HepG2 (cell line): Measurements from ENCODE around the gene SBK3. TPM values are rescaled to one million over a fixed set of nuclear protein-coding genes. Genes with fewer than 3 reads are reported as not detected.

Experiments used
- ATAC-seq: fragments of 200-7000 bp; cut with Tn5 transposase; 3 replicates; pipeline ENCODE4 v1.9.1; 2020; ENCODE audit warnings: mild to moderate bottlenecking, moderate library complexity
- BruUV-seq: library from RNA; stranded (reverse); fragments of 400-500 nt; replicated peaks from 2 replicates; lab custom pipeline; 2021; lab: Mats Ljungman, UMichigan
- CTCF ChIA-PET: fragments of 300-600 bp; formaldehyde crosslinking; extraction: SDS; loops from one replicate; lab custom pipeline; 2021; ENCODE audit warnings: low total read pairs, inconsistent platforms, low intra/inter-chr PET ratio; lab: Yijun Ruan, JAX
- POLR2A ChIA-PET: fragments of 350-600 bp; sonication (Branson Sonifier 250); formaldehyde crosslinking; loops from one replicate; lab custom pipeline; 2020; ENCODE audit warnings: antibody characterized with exemption, inconsistent platforms; lab: Yijun Ruan, JAX
- DNase-seq: peaks from one replicate; pipeline ENCODE4 v3.0.0-alpha.2; 2015; ENCODE audit warnings: low spot score
- FAIRE-seq: peaks from 3 replicates; lab custom pipeline; 2011; peaks lifted over from hg19 to GRCh38; lab: Jason Lieb, UNC
- H2AFZ ChIP-seq: one replicate; pipeline ENCODE4 v1.6.1; 2011; ENCODE audit warnings: low read length, inconsistent platforms
- H3K27ac ChIP-seq: fragments of 300-600 bp; 3 replicates; pipeline ENCODE4 v1.8.0; 2011; ENCODE audit warnings: mixed run types, mild to moderate bottlenecking, mixed read lengths, low read length, inconsistent platforms; ENCODE audit not compliant: insufficient read depth; ENCODE audit errors: extremely low read length
- H3K27me3 ChIP-seq, 2 experiments: fragments of 200-600 bp in 1 of 2; 2 replicates in 1 of 2; 3 replicates in 1 of 2; pipeline versions ENCODE4 v1.6.0 to v1.8.0; 2011; ENCODE audit warnings: low read length in 2 of 2, mild to moderate bottlenecking in 2 of 2, moderate library complexity in 2 of 2, inconsistent platforms in 1 of 2; ENCODE audit not compliant: insufficient read depth in 2 of 2, control insufficient read depth in 1 of 2
- H3K36me3 ChIP-seq, 2 experiments: fragments of 200-600 bp in 1 of 2; replicated peaks in 1 of 2; 2 replicates in 1 of 2; 3 replicates in 1 of 2; pipeline versions ENCODE4 v1.5.1 to v1.8.0; 2011; ENCODE audit warnings: low read length in 2 of 2, inconsistent platforms in 1 of 2; ENCODE audit not compliant: insufficient read depth in 2 of 2, control insufficient read depth in 1 of 2
- H3K4me1 ChIP-seq: 2 replicates; pipeline ENCODE4 v1.5.1; 2012; ENCODE audit warnings: low read length, inconsistent platforms; ENCODE audit not compliant: insufficient read depth
- H3K4me2 ChIP-seq: 2 replicates; pipeline ENCODE4 v1.6.0; 2011; ENCODE audit warnings: low read depth, low read length, inconsistent platforms
- H3K4me3 ChIP-seq, 3 experiments: fragments of 200-600 bp in 1 of 3; sonication (generic), shearing (Covaris generic) in 1 of 3; replicated peaks in 1 of 3; 2 replicates each; pipeline ENCODE4 v1.5.1; 2011 to 2016; ENCODE audit warnings: low read length in 3 of 3, inconsistent platforms in 2 of 3, low read depth in 2 of 3, mild to moderate bottlenecking in 2 of 3, control low read depth in 1 of 3, mixed read lengths in 1 of 3; ENCODE audit not compliant: insufficient read depth in 1 of 3
- H3K79me2 ChIP-seq: one replicate; pipeline ENCODE4 v1.6.1; 2011; ENCODE audit warnings: low read length, inconsistent platforms; ENCODE audit not compliant: insufficient read depth
- H3K9ac ChIP-seq: 2 replicates; pipeline ENCODE4 v1.6.0; 2011; ENCODE audit warnings: mild to moderate bottlenecking, low read depth, low read length, inconsistent platforms; ENCODE audit not compliant: insufficient read depth
- H3K9me3 ChIP-seq: 2 replicates; pipeline ENCODE4 v1.5.1; 2012; ENCODE audit warnings: mild to moderate bottlenecking, low read length
- H4K20me1 ChIP-seq: 2 replicates; pipeline ENCODE4 v1.6.0; 2011; ENCODE audit warnings: inconsistent platforms, mild to moderate bottlenecking, low read length, moderate library complexity; ENCODE audit not compliant: insufficient read depth
- ATF7 ChIP-seq, 2 experiments: fragments of 450-650 bp in 1 of 2; sonication (generic) in 1 of 2; formaldehyde crosslinking in 1 of 2; IDR thresholded peaks; 2 replicates each; pipeline versions ENCODE4 v1.4.0 to v1.6.1; 2016 to 2020; ENCODE audit warnings: antibody characterized with exemption in 1 of 2, mild to moderate bottlenecking in 1 of 2, missing genetic modification reagents in 1 of 2
- CC2D1A ChIP-seq: sonication (generic); formaldehyde crosslinking; IDR thresholded peaks from 2 replicates; pipeline ENCODE4 v1.8.1; 2023; ENCODE audit warnings: mild to moderate bottlenecking, missing genetic modification reagents
- DNMT3B ChIP-seq: conservative IDR thresholded peaks from 2 replicates; pipeline ENCODE4 v1.6.1; 2016; ENCODE audit warnings: missing biosample characterization, control low read depth
- IKZF1 ChIP-seq: fragments of 450-650 bp; IDR thresholded peaks from 2 replicates; pipeline ENCODE4 v1.7.1; 2016
- IRF9 ChIP-seq: sonication (generic); formaldehyde crosslinking; IDR thresholded peaks from 2 replicates; pipeline ENCODE4 v1.8.0; 2022; ENCODE audit warnings: missing genetic modification reagents, mild to moderate bottlenecking, borderline replicate concordance
- MLLT10 ChIP-seq: sonication (generic); formaldehyde crosslinking; IDR thresholded peaks from 2 replicates; pipeline ENCODE4 v1.4.0; 2020; ENCODE audit warnings: missing genetic modification reagents
- SP4 ChIP-seq: sonication (generic); formaldehyde crosslinking; IDR thresholded peaks from 2 replicates; pipeline ENCODE4 v1.8.1; 2023; ENCODE audit warnings: mild to moderate bottlenecking, missing genetic modification reagents
- TRIM22 ChIP-seq: fragments of 450-650 bp; IDR thresholded peaks from 2 replicates; pipeline ENCODE4 v1.6.1; 2017
- ZBTB21 ChIP-seq: sonication (generic); formaldehyde crosslinking; IDR thresholded peaks from 2 replicates; pipeline ENCODE4 v1.4.0; 2020; ENCODE audit warnings: missing genetic modification reagents
- ZBTB42 ChIP-seq: sonication (generic); formaldehyde crosslinking; IDR thresholded peaks from 2 replicates; pipeline ENCODE4 v1.5.0; 2020; ENCODE audit warnings: mild to moderate bottlenecking, missing genetic modification reagents
- ZNF629 ChIP-seq: sonication (generic); formaldehyde crosslinking; conservative IDR thresholded peaks from 2 replicates; pipeline ENCODE4 v1.5.0; 2020; ENCODE audit warnings: missing genetic modification reagents
- ZNF660 ChIP-seq: sonication (generic); formaldehyde crosslinking; IDR thresholded peaks from 2 replicates; pipeline ENCODE4 v1.5.1; 2020; ENCODE audit warnings: mild to moderate bottlenecking, low read depth, missing genetic modification reagents, borderline replicate concordance
- ZNF75D ChIP-seq: sonication (generic); formaldehyde crosslinking; IDR thresholded peaks from 2 replicates; pipeline ENCODE4 v1.8.1; 2023; ENCODE audit warnings: missing genetic modification reagents, mild to moderate bottlenecking, borderline replicate concordance
- ZNF768 ChIP-seq: sonication (generic); formaldehyde crosslinking; IDR thresholded peaks from 2 replicates; pipeline ENCODE4 v1.4.0; 2020; ENCODE audit warnings: missing genetic modification reagents
- ZSCAN9 ChIP-seq: IDR thresholded peaks from 2 replicates; pipeline ENCODE4 v1.6.1; 2016; ENCODE audit warnings: borderline replicate concordance
- WGBS: methylation state at CpG from one replicate; pipeline ENCODE4 v1.1.6; 2017; ENCODE audit warnings: low lambda C conversion rate; 5-methylcytosine and 5-hydroxymethylcytosine counted together
- in situ Hi-C: cut with HindIII; loops from 2 replicates; pipeline ENCODE4 v1.10.0; 2017; ENCODE audit warnings: low pct_unique_long_range_greater_than_20kb; ENCODE audit not compliant: extremely low pct_ligation_motif_present
- intact Hi-C: fragments of 100-400 bp; cut with micrococcal nuclease; formaldehyde crosslinking; loops from one replicate; pipeline ENCODE4 v1.10.0; 2022; ENCODE audit not compliant: unreplicated experiment
- polyA plus RNA-seq, 8 experiments: library from polyadenylated mRNA; depleted of rRNA in 3 of 8; stranded (reverse) in 7 of 8; unstranded in 1 of 8; fragments of >200 nt; fragmentation: Illumina TruSeq in 4 of 8; extraction: Trizol in 4 of 8; gene quantifications; 2 replicates each; pipeline versions ENCODE4 v1.2.1 to v1.2.3, GENCODE V29; 2011 to 2016; ENCODE audit warnings: low read depth in 4 of 8, missing spikeins in 1 of 8, mixed read lengths in 1 of 8; ENCODE audit not compliant: insufficient read depth in 1 of 8
- total RNA-seq, 5 experiments: library from RNA; depleted of rRNA; stranded (reverse); fragments of >200 nt; fragmentation: Illumina TruSeq; extraction: Trizol; gene quantifications; 2 replicates each; pipeline ENCODE4 v1.2.3, GENCODE V29; 2016; ENCODE audit warnings: low read depth in 1 of 5

The SBK3 gene
- total and polyA plus RNA-seq, 2 of the 13 experiments (the other 11 are each of a cell fraction or from before 2014, with no cell fraction given), result 0.66 to 0.77 TPM

DNA sequence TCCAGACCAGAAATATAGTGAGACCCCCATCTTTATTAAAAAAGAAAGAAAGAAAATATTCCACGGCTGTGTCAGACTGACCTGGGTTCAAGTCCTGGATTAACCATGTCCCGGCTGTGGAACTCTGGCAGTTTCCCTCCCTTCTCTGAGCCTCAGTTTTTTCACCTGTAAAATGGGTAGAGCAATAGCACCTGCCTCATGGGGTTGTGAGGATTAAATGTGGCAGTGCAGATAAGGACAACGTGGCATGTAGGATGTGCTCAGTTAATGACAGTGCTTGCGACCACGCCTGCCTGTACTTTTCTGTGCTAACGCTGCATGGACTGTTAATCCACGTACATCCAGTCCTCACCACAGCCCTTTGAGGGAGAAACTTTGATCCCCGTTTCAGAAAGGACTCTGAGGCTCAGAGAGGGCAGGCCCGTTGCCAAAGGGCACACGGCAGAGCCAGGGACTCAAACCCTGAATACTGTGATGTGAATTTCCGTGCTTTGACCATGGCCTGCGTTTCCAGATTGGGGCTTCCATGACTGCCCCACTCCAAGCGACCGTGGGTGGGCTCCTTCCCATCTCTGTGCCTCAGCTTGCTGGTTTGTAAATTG lies 24.6 kb downstream of the SBK3 start:
- no peak for FAIRE-seq
- Histone ChIP-seq H3K27me3 (peaks cover 0 to 2% of the 10 kb centered on the region in 2 experiments; a peak in 1 of 5 replicates), H3K4me2 (no peak overlapping the region), H3K9me3 (no peaks in the 10 kb centered on the region), H3K36me3 (no peaks in the 10 kb centered on the region), H3K27ac (no peak overlapping the region), H3K9ac (no peak overlapping the region), H3K4me1 (peaks cover 5% of the 10 kb centered on the region; the same call in 1 of the 2 replicates), H3K79me2 (no peaks in the 10 kb centered on the region), H4K20me1 (no peaks in the 10 kb centered on the region), H3K4me3 (no peak overlapping the region), H2AFZ (no peak overlapping the region)
- 14% methylated on average over 10 of the region's 14 CpGs for WGBS
- ATAC-seq, result no peak
- CTCF ChIA-PET, result no interaction called here
- TF ChIP-seq ZBTB42 (CRISPR knock-in tag), result no peak
- TF ChIP-seq ZNF768 (CRISPR knock-in tag), result peak; percentile 76
- peak; percentile 74 for TF ChIP-seq ZNF629
- intact Hi-C loops, result no loop called here
- no TSS peak for BruUV-seq
- no peak for DNase-seq
- POLR2A ChIA-PET, result interaction anchor here (0.9 kb wide), 1 partner anchor 78 kb away, joined by 3 read pairs; no protein-coding TSS in a partner anchor
- in situ Hi-C loops, result no loop called here

GRCh38 chr19:55519451-55520311 lies 25.7 kb downstream of the SBK3 start:
- Histone ChIP-seq H3K27ac (no peak overlapping the region), H3K4me1 (peaks cover 4% of the 10 kb centered on the region; the same call in 1 of the 2 replicates), H4K20me1 (no peaks in the 10 kb centered on the region), H3K36me3 (no peaks in the 10 kb centered on the region), H3K9me3 (no peaks in the 10 kb centered on the region), H2AFZ (no peak overlapping the region), H3K4me2 (no peak overlapping the region), H3K4me3 (no peak overlapping the region), H3K79me2 (no peaks in the 10 kb centered on the region), H3K27me3 (peaks cover 0 to 5% of the 10 kb centered on the region in 2 experiments; a peak in 4 of 5 replicates), H3K9ac (no peak overlapping the region)
- 32% methylated on average over 10 of the region's 10 CpGs for WGBS
- DNase-seq (peak; percentile 11), ATAC-seq (no peak), FAIRE-seq (no peak)
- CTCF ChIA-PET, result no interaction called here
- BruUV-seq, result no TSS peak
- intact Hi-C loops (loop anchor here (1.0 to 10.0 kb wide), 2 partner anchors 65 to 116 kb away; partner anchors contain the start of gene ZNF579), in situ Hi-C loops (loop anchor here (5.0 kb wide), 1 partner anchor 88 kb away; the partner anchor contains the start of gene ZNF865)
- POLR2A ChIA-PET, result interaction anchor here (0.9 kb wide), 1 partner anchor 79 kb away, joined by 3 read pairs; no protein-coding TSS in a partner anchor
- TF ChIP-seq SP4 (CRISPR knock-in tag) (no peak), CC2D1A (CRISPR knock-in tag) (no peak), ZNF75D (CRISPR knock-in tag) (no peak), DNMT3B (CRISPR knock-in tag) (no peak), MLLT10 (CRISPR knock-in tag) (no peak), ZSCAN9 (CRISPR knock-in tag) (no peak), ZBTB21 (CRISPR knock-in tag) (0 out of 2 replicates have a peak, but pooled peaks have one; percentile 48), IKZF1 (no peak), IRF9 (no peak), ATF7 (IDR thresholded peaks at IDR 0.05) (peak; percentile 80), ATF7 (CRISPR knock-in tag; IDR thresholded peaks at IDR 0.05) (no peak), ZNF660 (CRISPR knock-in tag) (no peak), TRIM22 (0 out of 2 replicates have a peak, but pooled peaks have one; percentile 13)
